CD4-positive, alpha-beta T cell (primary cell): ENCODE measurements around the gene MON1B. TPM values are rescaled to one million over a fixed set of nuclear protein-coding genes. Genes with fewer than 3 reads are reported as not detected.

Source experiments
- ATAC-seq: fragments of 200-7000 bp; cut with Tn5 transposase; one replicate; pipeline ENCODE4 v1.10.0; 2022; ENCODE audit warnings: mild to moderate bottlenecking; ENCODE audit not compliant: poor library complexity
- CTCF ChIA-PET: fragments of 350-600 bp; sonication (Branson Sonifier 250); formaldehyde crosslinking; loops from one replicate; lab custom pipeline; 2021; ENCODE audit warnings: antibody characterized with exemption, inconsistent platforms; lab: Charles Lee
- POLR2A ChIA-PET: fragments of 350-600 bp; sonication (Branson Sonifier 250); formaldehyde crosslinking; loops from one replicate; lab custom pipeline; 2021; ENCODE audit warnings: antibody characterized with exemption, inconsistent platforms; lab: Charles Lee
- DNase-seq, 14 experiments: peaks; one replicate each; pipeline ENCODE4 v3.0.0-alpha.2; 2013 to 2020; ENCODE audit warnings: mixed read lengths in 2 of 14
- H3K27ac ChIP-seq, 2 donors: one replicate each; pipeline versions ENCODE4 v1.5.1 to v1.7.0; 2013; ENCODE audit warnings: low read length in 2 of 2, low read depth in 1 of 2, mild to moderate bottlenecking in 1 of 2
- H3K27me3 ChIP-seq, 2 experiments: 1 replicate in 1 of 2; 2 replicates in 1 of 2; pipeline versions ENCODE4 v1.6.1 to v1.7.0; 2013; ENCODE audit warnings: low read length in 2 of 2, control low read depth in 1 of 2, mild to moderate bottlenecking in 1 of 2, moderate library complexity in 1 of 2; ENCODE audit not compliant: insufficient read depth in 2 of 2, control insufficient read depth in 1 of 2
- H3K36me3 ChIP-seq: one replicate; pipeline ENCODE4 v1.6.1; 2013; ENCODE audit warnings: low read length, control low read depth; ENCODE audit not compliant: insufficient read depth
- H3K4me1 ChIP-seq: one replicate; pipeline ENCODE4 v1.6.1; 2013; ENCODE audit warnings: low read length, control low read depth; ENCODE audit not compliant: insufficient read depth
- H3K4me3 ChIP-seq: one replicate; pipeline ENCODE4 v1.5.1; 2013; ENCODE audit warnings: mild to moderate bottlenecking, low read length, moderate library complexity
- H3K9me3 ChIP-seq, 2 experiments: 1 replicate in 1 of 2; 2 replicates in 1 of 2; pipeline versions ENCODE4 v1.6.1 to v1.7.0; 2013; ENCODE audit warnings: low read length in 2 of 2, mild to moderate bottlenecking in 2 of 2, control low read depth in 1 of 2, moderate library complexity in 1 of 2; ENCODE audit not compliant: control insufficient read depth in 1 of 2, insufficient read depth in 1 of 2
- H3K27ac Mint-ChIP-seq: one replicate; pipeline ENCODE4 v1.8.0; 2020; ENCODE audit warnings: mixed read lengths
- H3K27me3 Mint-ChIP-seq: one replicate; pipeline ENCODE4 v1.8.0; 2021; ENCODE audit warnings: mixed read lengths
- H3K36me3 Mint-ChIP-seq: one replicate; pipeline ENCODE4 v1.8.0; 2021; ENCODE audit warnings: low read depth, mixed read lengths
- H3K4me1 Mint-ChIP-seq: one replicate; pipeline ENCODE4 v1.8.0; 2021; ENCODE audit warnings: low read depth, mixed read lengths
- H3K4me3 Mint-ChIP-seq: one replicate; pipeline ENCODE4 v1.8.0; 2020; ENCODE audit warnings: mild to moderate bottlenecking, mixed read lengths
- H3K9me3 Mint-ChIP-seq: one replicate; pipeline ENCODE4 v1.8.0; 2020; ENCODE audit warnings: mixed read lengths
- CTCF ChIP-seq: fragments of 200-600 bp; IDR thresholded peaks from one replicate; pipeline ENCODE4 v1.8.0; 2022; ENCODE audit warnings: antibody characterized with exemption, mild to moderate bottlenecking
- intact Hi-C, 2 experiments: fragments of 100-400 bp; cut with DNase I in 1 of 2; cut with micrococcal nuclease in 1 of 2; formaldehyde crosslinking; loops; one replicate each; pipeline versions ENCODE4 v1.15.1 to v1.9.0; 2023 to 2025; cut with DNase I, micrococcal nuclease
- polyA plus RNA-seq, 2 donors: library from polyadenylated mRNA; unstranded; fragments of 120-200 nt; gene quantifications; one replicate each; pipeline ENCODE4 v1.2.1, GENCODE V29; 2013
- total RNA-seq, 174 experiments: library from RNA in 2 of 174; stranded (reverse) in 2 of 174; gene quantifications; one replicate each; pipeline ENCODE4 v1.2.3 and lab custom pipeline; 2021 to 2026

MON1B gene
- 10 to 100 TPM; 52.3 to 52.6 TPM for total RNA-seq
- 31.9 TPM for polyA plus RNA-seq (2013, experiment 1 of 2)
- 34.9 TPM for polyA plus RNA-seq (2013, experiment 2 of 2)
- 42.8 to 106 (median 72.0) reads per million in 172 experiments for total RNA-seq (lab: John Stamatoyannopoulos, UW)

GRCh38 chr16:77190478-77191258 lies at the start of gene MON1B:
TSS of gene MON1B (plus strand) at chr16:77191190. CDS start at chr16:77191486, 296 bp downstream.
- Mint-ChIP-seq H3K4me1 (peaks cover 50% of the 10 kb centered on the region), H3K9me3 (no peaks in the 10 kb centered on the region), H3K36me3 (peaks cover 51% of the 10 kb centered on the region), H3K27ac (peak within 1 kb of the TSS; percentile 97), H3K27me3 (no peaks in the 10 kb centered on the region), H3K4me3 (peak within 1 kb of the TSS; percentile 92)
- POLR2A ChIA-PET: interaction anchor here (0.7 to 2.0 kb wide), 9 partner anchors 9 to 1757 kb away, joined by 3 to 31 read pairs (median 6); partner anchors contain the start of genes ADAT1, CFDP1, KARS1 and NUDT7
- Histone ChIP-seq H3K4me3 (peak within 1 kb of the TSS; percentile 98), H3K36me3 (peaks cover 27% of the 10 kb centered on the region), H3K4me1 (peaks cover 44% of the 10 kb centered on the region), H3K9me3 (peaks cover 0 to 3% of the 10 kb centered on the region in 2 experiments), H3K27me3 (no peaks in the 10 kb centered on the region), H3K27ac (peak within 1 kb of the TSS; percentile 95 to 99)
- CTCF ChIA-PET: interaction anchor here (1.0 kb wide), 2 partner anchors 21 to 1673 kb away, joined by 5 read pairs; no protein-coding TSS in a partner anchor
- DNase-seq (peak; percentile 88 to 99 (median 92)), ATAC-seq (peak; percentile 92)
- intact Hi-C loops: loop anchor here (1.0 to 10.0 kb wide), 10 partner anchors 22 to 1758 kb away; partner anchors contain the start of genes ADAT1 (in 2 of the 2), KARS1 (in 2 of the 2), TERF2IP (in 2 of the 2) and CFDP1 (in 1 of the 2)
- TF ChIP-seq CTCF: no peak

DNA sequence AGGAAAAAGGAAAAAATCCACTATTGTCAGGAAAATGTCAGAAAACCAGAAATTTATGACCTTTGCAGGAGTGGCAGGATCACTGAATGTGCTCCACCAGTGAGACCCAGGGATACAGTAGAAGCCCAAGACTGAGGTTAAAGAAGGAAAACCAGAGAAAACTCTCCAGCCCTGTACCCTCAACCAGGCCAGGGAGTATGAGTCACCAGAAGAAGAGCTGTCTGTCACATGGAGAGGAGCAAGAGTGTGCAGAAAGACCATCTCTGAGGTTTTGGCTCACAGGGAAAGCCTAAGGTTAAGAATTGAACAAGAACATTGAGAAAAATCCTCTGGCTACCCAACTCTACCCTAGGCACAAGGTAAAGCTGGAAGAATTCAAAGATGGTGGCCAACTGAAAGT lies 47.6 kb upstream of the MON1B start:
- Histone ChIP-seq H3K9me3 (no peaks in the 10 kb centered on the region), H3K27ac (no peak overlapping the region), H3K36me3 (no peaks in the 10 kb centered on the region), H3K4me1 (no peaks in the 10 kb centered on the region), H3K4me3 (no peak overlapping the region), H3K27me3 (peaks cover 0 to 2% of the 10 kb centered on the region in 2 experiments)
- CTCF ChIA-PET: no interaction called here
- Mint-ChIP-seq H3K36me3 (no peaks in the 10 kb centered on the region), H3K27ac (no peak overlapping the region), H3K9me3 (peaks cover 6% of the 10 kb centered on the region), H3K4me3 (no peak overlapping the region), H3K27me3 (peaks cover 11% of the 10 kb centered on the region), H3K4me1 (no peaks in the 10 kb centered on the region)
- POLR2A ChIA-PET: no interaction called here
- DNase-seq (no peak), ATAC-seq (no peak)
- intact Hi-C loops: no loop called here
- no peak for TF ChIP-seq CTCF

- H3K9me3 Mint-ChIP-seq: peaks cover 6% of the 10 kb centered on the region
- H3K27me3 Mint-ChIP-seq: peaks cover 39% of the 10 kb centered on the region
- no peaks in the 10 kb centered on the region for H3K4me1 Mint-ChIP-seq
- Histone ChIP-seq H3K4me3 (no peak overlapping the region), H3K27ac (no peak overlapping the region), H3K9me3 (no peaks in the 10 kb centered on the region), H3K4me1 (no peaks in the 10 kb centered on the region), H3K27me3 (peaks cover 5 to 7% of the 10 kb centered on the region in 2 experiments), H3K36me3 (no peaks in the 10 kb centered on the region)
- ATAC-seq: no peak
- DNase-seq: no peak
- ChIA-PET CTCF (no interaction called here), POLR2A (no interaction called here)
- no peak overlapping the region for H3K4me3 Mint-ChIP-seq
- intact Hi-C loops: no loop called here
- H3K36me3 Mint-ChIP-seq: no peaks in the 10 kb centered on the region
- no peak overlapping the region for H3K27ac Mint-ChIP-seq
- TF ChIP-seq CTCF: no peak
These were observed 42.9 kb upstream of the MON1B start for GRCh38 chr16:77148121-77148520.
